ENCODE data around the gene DLEC1.

DLEC1 gene

DNA sequence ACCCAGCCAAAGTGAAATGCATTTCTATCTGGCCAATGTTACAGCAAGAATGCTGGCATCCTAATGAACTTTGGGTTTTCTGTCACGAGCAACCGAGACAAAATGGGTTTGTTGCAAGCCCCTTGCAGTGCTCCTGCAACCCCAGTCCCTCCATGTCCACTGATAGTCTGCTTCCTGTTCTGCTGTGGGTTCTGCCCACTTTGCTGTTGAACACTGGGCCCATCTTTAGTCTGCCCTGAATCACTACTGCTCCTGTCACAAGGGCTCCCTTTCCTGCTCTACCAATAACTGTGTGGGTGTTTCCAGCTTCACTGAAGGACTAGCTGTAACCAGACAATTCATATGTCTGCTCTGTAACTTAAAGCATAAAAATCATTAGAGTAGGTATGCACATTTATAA lies 113.6 kb downstream of the DLEC1 start:
- CTCF ChIA-PET: interaction anchor here (1.7 to 5.6 kb wide), 3 partner anchors 10 to 13 kb away, joined by 8 to 35 read pairs (median 14); partner anchors contain the start of genes MYD88 and OXSR1
- DNase-seq (ENCODE audit: extremely low spot score): no peak
- POLR2A ChIA-PET: no interaction called here
- TF ChIP-seq CTCF (IDR thresholded peaks at IDR 0.05; ENCODE audit: control extremely low read depth, extremely low read depth, low read depth, missing control alignments): no peak

DNA sequence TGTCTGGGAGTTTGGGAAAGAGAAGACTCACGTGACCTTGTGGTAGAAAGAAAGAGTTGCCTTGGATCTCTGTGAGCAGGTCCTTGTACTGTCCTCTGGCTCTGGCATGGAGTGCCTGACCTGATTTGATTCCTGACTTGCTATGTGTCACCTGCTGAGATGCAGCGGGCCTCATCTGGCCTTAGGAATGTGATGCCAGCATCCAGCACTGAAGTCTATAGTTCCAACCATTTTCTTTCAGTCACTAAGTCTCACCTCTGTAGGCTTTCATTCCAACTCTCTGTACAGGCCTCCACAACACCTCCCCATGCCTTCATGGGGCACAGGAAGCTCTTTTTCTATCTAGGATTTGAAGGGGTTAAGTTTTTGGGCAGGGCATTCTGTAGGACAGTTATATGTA lies 114.2 kb downstream of the DLEC1 start:
- DNase-seq (ENCODE audit: extremely low spot score): no peak
- ChIA-PET POLR2A (no interaction called here), CTCF (interaction anchor here (1.2 to 5.6 kb wide), 5 partner anchors 11 to 343 kb away, joined by 3 to 35 read pairs (median 8); partner anchors contain the start of genes ACAA1, EXOG, MYD88 and OXSR1)
- TF ChIP-seq CTCF (IDR thresholded peaks at IDR 0.05; ENCODE audit: control extremely low read depth, extremely low read depth, low read depth, missing control alignments): no peak

GRCh38 chr3:38154033-38154494 lies 115.1 kb downstream of the DLEC1 start:
- POLR2A ChIA-PET: no interaction called here
- DNase-seq (ENCODE audit: extremely low spot score): no peak
- TF ChIP-seq CTCF (IDR thresholded peaks at IDR 0.05; ENCODE audit: control extremely low read depth, extremely low read depth, low read depth, missing control alignments): no peak
- CTCF ChIA-PET: interaction anchor here (1.0 to 5.6 kb wide), 8 partner anchors 10 to 838 kb away, joined by 3 to 35 read pairs (median 4); partner anchors contain the start of genes ACAA1, EXOG, MYD88 and OXSR1

DNA sequence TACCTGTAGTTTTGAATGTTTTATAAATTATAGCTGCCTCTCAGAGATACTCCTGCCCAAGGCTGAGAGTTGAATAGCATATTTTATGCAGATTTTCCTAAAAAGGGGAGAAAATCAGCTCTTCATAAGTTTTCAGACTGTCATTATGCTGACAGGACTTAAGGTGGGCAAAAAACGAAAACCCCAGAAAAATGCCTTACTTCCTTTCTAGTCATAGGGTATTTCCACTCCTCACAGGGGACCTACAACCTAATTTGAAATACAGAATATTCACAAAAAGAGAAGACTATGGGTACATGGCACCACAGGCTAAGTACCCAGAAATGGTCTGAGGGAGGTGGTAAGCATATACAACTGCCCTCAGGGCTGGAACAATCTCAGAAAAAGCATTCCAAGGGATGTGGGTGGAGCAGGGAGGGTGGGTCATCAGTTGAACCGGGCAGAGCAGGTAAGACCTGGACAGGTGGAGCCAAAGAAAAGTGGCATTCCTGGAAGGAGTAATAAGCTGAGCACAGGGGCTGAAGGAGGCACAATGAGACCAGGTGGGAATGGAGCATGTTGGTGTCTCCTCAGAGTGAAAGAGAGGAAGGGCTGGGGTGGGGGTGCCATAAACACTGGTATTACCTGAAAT lies 115.7 kb downstream of the DLEC1 start:
- DNase-seq (ENCODE audit: extremely low spot score): no peak
- no peak for TF ChIP-seq CTCF (IDR thresholded peaks at IDR 0.05; ENCODE audit: control extremely low read depth, extremely low read depth, low read depth, missing control alignments)
- CTCF ChIA-PET: interaction anchor here (1.0 to 5.6 kb wide), 5 partner anchors 9 to 838 kb away, joined by 3 to 35 read pairs (median 3); partner anchors contain the start of genes MYD88 and OXSR1
- POLR2A ChIA-PET: interaction anchor here (0.6 kb wide), 1 partner anchor 10 kb away, joined by 3 read pairs; no protein-coding TSS in a partner anchor

DNA sequence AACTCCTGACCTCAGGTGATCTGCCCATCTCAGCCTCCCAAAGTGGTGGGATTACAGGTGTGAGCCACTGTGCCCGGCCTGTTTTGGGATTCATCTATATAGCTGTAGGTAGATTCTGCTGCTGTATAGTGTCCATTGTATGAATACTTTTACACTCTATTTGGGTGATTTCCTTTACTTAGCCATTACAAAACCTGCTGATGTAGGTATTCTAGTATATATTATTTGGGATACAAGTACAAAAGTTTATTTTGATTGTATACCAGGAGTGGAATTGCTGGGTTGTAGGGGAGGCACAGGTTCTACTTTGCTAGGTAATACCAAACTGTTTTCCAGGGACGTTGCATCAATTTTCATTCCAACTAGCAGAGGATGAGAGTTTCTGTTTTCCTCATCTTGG lies 116.8 kb downstream of the DLEC1 start:
- TF ChIP-seq CTCF (IDR thresholded peaks at IDR 0.05; ENCODE audit: control extremely low read depth, extremely low read depth, low read depth, missing control alignments): no peak
- ChIA-PET POLR2A (no interaction called here), CTCF (interaction anchor here (1.7 to 5.6 kb wide), 2 partner anchors 8 to 28 kb away, joined by 3 to 35 read pairs; partner anchors contain the start of gene OXSR1)
- no peak for DNase-seq (ENCODE audit: extremely low spot score)

GRCh38 chr3:38157117-38157516 lies 118.1 kb downstream of the DLEC1 start:
- no peak for TF ChIP-seq CTCF (IDR thresholded peaks at IDR 0.05; ENCODE audit: control extremely low read depth, extremely low read depth, low read depth, missing control alignments)
- CTCF ChIA-PET: interaction anchor here (1.5 to 5.6 kb wide), 3 partner anchors 7 to 20 kb away, joined by 3 to 35 read pairs (median 4); partner anchors contain the start of genes ACAA1 and OXSR1
- DNase-seq (ENCODE audit: extremely low spot score): no peak
- POLR2A ChIA-PET: no interaction called here

All from GM10248 (cell line).